Skeletal muscle cell (primary cell): ENCODE results near the gene CHSY1.

Source experiments
- DNase-seq: peaks from one replicate; pipeline ENCODE4 v3.0.0-alpha.2; 2010; ENCODE audit warnings: low read depth
- H3K4me3 ChIP-seq: 2 replicates; pipeline ENCODE4 v1.5.1; 2011; ENCODE audit warnings: low read depth, mild to moderate bottlenecking, control low read depth, low read length, moderate library complexity

CHSY1 gene

GRCh38 chr15:101193806-101194545 is 57.9 kb downstream of the CHSY1 start:
- no peak for DNase-seq
- no peak overlapping the region for H3K4me3 ChIP-seq

- peak; percentile 67 for DNase-seq
- H3K4me3 ChIP-seq, result peak overlapping the region; percentile 7
Measured at GRCh38 chr15:101193120-101193644, 58.7 kb downstream of the CHSY1 start.

GRCh38 chr15:101192081-101192480 is 59.8 kb downstream of the CHSY1 start:
- no peak for DNase-seq
- no peak overlapping the region for H3K4me3 ChIP-seq

- H3K4me3 ChIP-seq, result no peak overlapping the region
- no peak for DNase-seq
Measured at GRCh38 chr15:101191242-101191641, 60.6 kb downstream of the CHSY1 start.

- DNase-seq, result no peak
- H3K4me3 ChIP-seq, result no peak overlapping the region
Measured at GRCh38 chr15:101190092-101190595, 61.7 kb downstream of the CHSY1 start.

GRCh38 chr15:101189409-101190091 is 62.3 kb downstream of the CHSY1 start:
- no peak for DNase-seq
- H3K4me3 ChIP-seq, result peak overlapping the region; percentile 12

- peak overlapping the region; percentile 12 for H3K4me3 ChIP-seq
- DNase-seq, result peak; percentile 63
Measured at GRCh38 chr15:101188637-101189408, 63.0 kb downstream of the CHSY1 start.

- H3K4me3 ChIP-seq, result peak overlapping the region; percentile 8
- peak; percentile 92 for DNase-seq
Measured at GRCh38 chr15:101187820-101188636, 63.8 kb downstream of the CHSY1 start.

- no peak for DNase-seq
- no peak overlapping the region for H3K4me3 ChIP-seq
Measured at GRCh38 chr15:101185770-101186169, 66.1 kb downstream of the CHSY1 start.

GRCh38 chr15:101185336-101185735 is 66.5 kb downstream of the CHSY1 start:
- no peak for DNase-seq
- H3K4me3 ChIP-seq, result no peak overlapping the region

GRCh38 chr15:101184830-101185229 is 67.0 kb downstream of the CHSY1 start:
- H3K4me3 ChIP-seq, result no peak overlapping the region
- no peak for DNase-seq

- no peak for DNase-seq
- no peak overlapping the region for H3K4me3 ChIP-seq
Measured at GRCh38 chr15:101183931-101184305, 67.9 kb downstream of the CHSY1 start.

GRCh38 chr15:101183226-101183930 is 68.5 kb downstream of the CHSY1 start:
- H3K4me3 ChIP-seq, result no peak overlapping the region

GRCh38 chr15:101182215-101182614 is 69.6 kb downstream of the CHSY1 start:
- no peak overlapping the region for H3K4me3 ChIP-seq
- no peak for DNase-seq

More at GRCh38 chr15:101183226-101183930, 68.5 kb downstream of the CHSY1 start:
- DNase-seq, result no peak

GRCh38 chr15:101181349-101181748 is 70.5 kb downstream of the CHSY1 start:
- H3K4me3 ChIP-seq, result no peak overlapping the region
- DNase-seq, result no peak

GRCh38 chr15:101180620-101181307 is 71.1 kb downstream of the CHSY1 start:
- no peak for DNase-seq
- no peak overlapping the region for H3K4me3 ChIP-seq

GRCh38 chr15:101179341-101180153 is 72.3 kb downstream of the CHSY1 start:
- H3K4me3 ChIP-seq, result no peak overlapping the region
- DNase-seq, result no peak
